Ascending aorta (tissue), 2 donors: ENCODE measurements around the gene ATF6. TPM values are rescaled to one million over a fixed set of nuclear protein-coding genes. Genes with fewer than 3 reads are reported as not detected.
"Not testable (repeated sequence)": the region's sequence is repeated elsewhere in the genome, so short reads cannot be mapped to it uniquely, and the experiment has no call there.

ENCODE experiments used
- DNase-seq, 2 donors: peaks; one replicate each; pipeline ENCODE4 v3.0.0-alpha.2; 2019; ENCODE audit warnings: low spot score in 2 of 2
- H3K27ac ChIP-seq, 2 donors: fragments of 200-600 bp; sonication (generic); one replicate each; pipeline ENCODE4 v1.5.1; 2016 to 2017; ENCODE audit warnings: mild to moderate bottlenecking in 1 of 2
- H3K27me3 ChIP-seq: fragments of 200-600 bp; sonication (generic); one replicate; pipeline ENCODE4 v1.5.1; 2017
- H3K36me3 ChIP-seq, 2 donors: fragments of 200-600 bp; sonication (generic); one replicate each; pipeline ENCODE4 v1.5.1; 2016
- H3K4me1 ChIP-seq, 2 donors: fragments of 200-600 bp; sonication (generic); one replicate each; pipeline ENCODE4 v1.5.1; 2016 to 2017; ENCODE audit warnings: mild to moderate bottlenecking in 1 of 2
- H3K4me3 ChIP-seq, 2 donors: fragments of 200-600 bp; sonication (generic); one replicate each; pipeline ENCODE4 v1.5.1; 2016 to 2017; ENCODE audit warnings: mild to moderate bottlenecking in 1 of 2
- H3K9me3 ChIP-seq, 2 donors: fragments of 200-600 bp; sonication (generic); one replicate each; pipeline ENCODE4 v1.5.1; 2016
- intact Hi-C: fragments of 100-400 bp; cut with DNase I; formaldehyde crosslinking; loops from one replicate; pipeline ENCODE4 v1.15.1; 2023
- total RNA-seq: library from RNA; depleted of rRNA; stranded (reverse); fragments of >200 nt; gene quantifications from one replicate; pipeline ENCODE4 v1.1.0, GENCODE V29; 2016
- TF ChIP-seq, protein P1 (sequence below), 3 experiments: fragments of 200-600 bp in 2 of 3; fragments of 450-650 bp in 1 of 3; sonication (generic) in 2 of 3; IDR thresholded peaks; one replicate each; pipeline ENCODE4 v1.5.1; 2016 to 2019; ENCODE audit warnings: antibody characterized with exemption in 3 of 3, mild to moderate bottlenecking in 1 of 3, moderate library complexity in 1 of 3

ATF6 gene
- total RNA-seq, 1 donor from 2014 or later: 12.3 TPM

DNA sequence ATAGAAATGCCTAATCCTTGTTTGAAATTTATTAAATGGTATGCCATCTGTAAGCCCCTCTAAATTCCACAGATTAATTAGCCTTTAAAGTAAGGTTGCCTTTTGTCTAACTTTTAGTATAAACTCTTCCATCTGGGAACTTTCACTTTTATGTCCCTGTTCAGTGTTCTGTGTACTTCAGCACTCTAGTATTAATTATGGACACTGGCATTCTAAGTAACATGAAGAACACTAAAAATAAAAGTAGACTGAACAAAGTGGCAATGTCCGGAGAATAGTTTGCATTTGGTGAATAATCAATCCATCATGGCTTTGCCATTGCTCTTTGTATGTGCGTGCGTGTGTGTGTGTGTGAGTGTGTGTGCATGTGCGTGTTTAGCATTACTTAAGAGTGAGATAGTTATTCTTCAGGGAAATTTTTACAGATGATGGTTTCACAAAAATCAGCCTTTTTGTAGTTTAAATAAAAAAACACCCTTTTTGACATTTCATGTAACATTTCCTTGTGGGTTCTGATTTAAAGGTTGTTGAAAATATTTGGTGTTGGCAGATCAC, 51.1 kb downstream of the ATF6 start:
- no peak overlapping the region for H3K4me3 ChIP-seq
- H3K27ac ChIP-seq: no peak overlapping the region

DNA sequence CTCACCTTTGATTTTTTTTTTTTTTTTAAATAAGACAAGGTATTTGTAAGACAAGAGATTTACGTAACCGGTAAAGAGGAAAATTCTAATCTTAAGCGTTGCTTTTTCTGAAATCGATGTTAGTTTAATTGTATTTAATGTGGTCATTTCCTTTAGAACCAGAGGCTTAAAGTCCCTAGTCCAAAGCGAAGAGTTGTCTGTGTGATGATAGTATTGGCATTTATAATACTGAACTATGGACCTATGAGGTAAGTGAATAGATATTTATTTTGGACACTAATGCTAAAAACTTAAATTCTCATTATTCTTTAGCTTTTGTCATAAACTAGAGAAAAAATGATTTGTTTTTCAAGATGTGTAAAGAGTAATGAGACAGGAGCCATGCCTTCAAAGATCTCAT, 54.8 kb downstream of the ATF6 start:
- H3K36me3 ChIP-seq: peaks cover 23 to 27% of the 10 kb centered on the region in 2 donors
- no peak for DNase-seq
- intact Hi-C loops: no loop called here
- H3K4me1 ChIP-seq: no peaks in the 10 kb centered on the region
- no peaks in the 10 kb centered on the region for H3K27me3 ChIP-seq
- no peaks in the 10 kb centered on the region for H3K9me3 ChIP-seq
- H3K4me3 ChIP-seq: no peak overlapping the region
- TF ChIP-seq, protein P1, sequence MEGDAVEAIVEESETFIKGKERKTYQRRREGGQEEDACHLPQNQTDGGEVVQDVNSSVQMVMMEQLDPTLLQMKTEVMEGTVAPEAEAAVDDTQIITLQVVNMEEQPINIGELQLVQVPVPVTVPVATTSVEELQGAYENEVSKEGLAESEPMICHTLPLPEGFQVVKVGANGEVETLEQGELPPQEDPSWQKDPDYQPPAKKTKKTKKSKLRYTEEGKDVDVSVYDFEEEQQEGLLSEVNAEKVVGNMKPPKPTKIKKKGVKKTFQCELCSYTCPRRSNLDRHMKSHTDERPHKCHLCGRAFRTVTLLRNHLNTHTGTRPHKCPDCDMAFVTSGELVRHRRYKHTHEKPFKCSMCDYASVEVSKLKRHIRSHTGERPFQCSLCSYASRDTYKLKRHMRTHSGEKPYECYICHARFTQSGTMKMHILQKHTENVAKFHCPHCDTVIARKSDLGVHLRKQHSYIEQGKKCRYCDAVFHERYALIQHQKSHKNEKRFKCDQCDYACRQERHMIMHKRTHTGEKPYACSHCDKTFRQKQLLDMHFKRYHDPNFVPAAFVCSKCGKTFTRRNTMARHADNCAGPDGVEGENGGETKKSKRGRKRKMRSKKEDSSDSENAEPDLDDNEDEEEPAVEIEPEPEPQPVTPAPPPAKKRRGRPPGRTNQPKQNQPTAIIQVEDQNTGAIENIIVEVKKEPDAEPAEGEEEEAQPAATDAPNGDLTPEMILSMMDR (IDR thresholded peaks at IDR 0.05): no peak
- H3K27ac ChIP-seq: no peak overlapping the region

More for the DNA sequence above, 51.1 kb downstream of the ATF6 start:
- H3K9me3 ChIP-seq: no peaks in the 10 kb centered on the region
- H3K27me3 ChIP-seq: no peaks in the 10 kb centered on the region
- intact Hi-C loops: no loop called here
- TF ChIP-seq, protein P1 (IDR thresholded peaks at IDR 0.05): no peak
- no peaks in the 10 kb centered on the region for H3K4me1 ChIP-seq
- no peak for DNase-seq
- peaks cover 22 to 23% of the 10 kb centered on the region in 2 donors for H3K36me3 ChIP-seq

DNA sequence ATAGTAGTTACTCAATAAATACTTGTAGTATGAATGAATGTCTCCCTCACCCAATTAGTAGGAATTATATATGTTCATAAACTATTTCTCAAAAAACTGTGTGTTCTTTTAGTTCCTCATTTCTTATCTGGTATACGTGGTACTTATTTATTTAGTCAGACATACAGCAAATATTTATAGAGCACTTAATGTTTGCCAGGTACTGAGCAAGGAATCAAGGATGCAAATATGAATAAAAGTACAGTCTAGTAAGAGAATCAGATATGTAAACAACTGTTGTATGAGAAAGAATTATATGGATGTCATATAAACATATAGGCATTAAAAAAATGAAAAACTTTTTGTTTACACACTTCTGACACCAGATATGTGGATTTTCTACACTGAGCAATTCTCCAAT, 58.5 kb downstream of the ATF6 start:
- DNase-seq: no peak
- Histone ChIP-seq H3K36me3 (peaks cover 22 to 27% of the 10 kb centered on the region in 2 donors), H3K27ac (no peak overlapping the region), H3K4me1 (no peaks in the 10 kb centered on the region), H3K4me3 (no peak overlapping the region), H3K27me3 (no peaks in the 10 kb centered on the region), H3K9me3 (no peaks in the 10 kb centered on the region)
- intact Hi-C loops: no loop called here
- TF ChIP-seq, protein P1 (IDR thresholded peaks at IDR 0.05): no peak

DNA sequence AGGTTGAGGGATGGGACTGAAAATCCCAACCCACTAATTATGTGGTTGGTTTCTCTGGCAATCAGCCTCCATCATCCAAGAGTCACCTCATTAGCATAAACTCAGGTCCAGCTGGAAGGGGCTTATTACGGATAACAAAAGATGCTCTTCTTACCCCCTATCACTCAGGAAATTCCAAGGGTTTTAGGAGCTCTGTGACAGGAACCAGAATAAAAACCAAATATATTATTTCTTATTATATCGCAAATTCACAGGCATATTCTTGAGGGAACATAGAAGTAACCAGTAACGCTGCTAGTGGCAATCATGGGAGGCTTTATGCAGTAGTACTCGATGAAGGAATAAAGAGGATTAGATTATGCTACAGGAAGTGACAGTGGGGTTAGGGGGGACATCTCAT, 59.7 kb downstream of the ATF6 start:
- TF ChIP-seq, protein P1 (IDR thresholded peaks at IDR 0.05): no peak
- H3K9me3 ChIP-seq: no peaks in the 10 kb centered on the region
- no peak overlapping the region for H3K27ac ChIP-seq
- no peaks in the 10 kb centered on the region for H3K4me1 ChIP-seq
- no peak for DNase-seq
- no peak overlapping the region for H3K4me3 ChIP-seq
- H3K36me3 ChIP-seq: peaks cover 12 to 16% of the 10 kb centered on the region in 2 donors
- no peaks in the 10 kb centered on the region for H3K27me3 ChIP-seq
- intact Hi-C loops: no loop called here

DNA sequence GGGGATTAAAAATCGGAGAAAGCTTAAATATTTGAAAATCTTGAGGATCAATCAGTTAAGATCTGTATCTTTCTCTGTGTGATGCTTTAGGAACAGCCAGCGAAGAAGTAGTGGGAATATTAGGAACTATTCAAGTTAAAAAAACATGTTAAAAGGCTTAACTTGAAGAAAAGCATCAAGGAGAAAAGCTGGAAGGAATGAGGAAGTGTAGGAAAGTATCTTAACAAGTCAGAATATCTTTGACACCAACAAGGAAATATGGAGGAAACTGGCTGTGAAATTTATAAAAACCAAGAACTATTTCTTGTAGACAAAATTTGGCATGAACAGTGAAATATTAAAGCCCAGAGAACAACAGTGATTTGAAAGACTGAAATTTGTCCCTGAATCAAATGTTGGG, 60.4 kb downstream of the ATF6 start:
- Histone ChIP-seq H3K27me3 (no peaks in the 10 kb centered on the region), H3K27ac (no peak overlapping the region), H3K4me3 (no peak overlapping the region), H3K36me3 (peaks cover 6 to 10% of the 10 kb centered on the region in 2 donors), H3K9me3 (no peaks in the 10 kb centered on the region), H3K4me1 (no peaks in the 10 kb centered on the region)
- TF ChIP-seq, protein P1 (IDR thresholded peaks at IDR 0.05): no peak
- DNase-seq: no peak
- intact Hi-C loops: no loop called here

DNA sequence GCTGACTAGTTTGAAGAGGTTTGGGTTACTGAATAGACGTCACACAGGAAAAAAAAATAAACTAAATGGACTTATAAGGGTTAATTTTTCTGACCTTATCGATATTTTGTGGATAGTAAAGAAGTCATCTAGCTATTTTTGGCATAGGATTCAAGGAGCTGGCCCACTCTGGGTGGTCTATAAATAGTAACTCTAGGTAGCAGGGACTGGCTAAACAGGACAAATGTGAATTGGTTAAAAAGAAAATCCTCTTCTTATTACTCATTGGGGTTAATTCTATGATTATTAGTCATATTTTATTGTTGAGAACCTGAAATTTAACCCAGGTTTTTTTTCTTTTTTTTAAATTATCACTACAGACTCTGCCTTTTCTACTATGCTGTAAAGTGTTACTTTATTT, 61.7 kb downstream of the ATF6 start:
- TF ChIP-seq, protein P1 (IDR thresholded peaks at IDR 0.05): no peak
- intact Hi-C loops: no loop called here

DNA sequence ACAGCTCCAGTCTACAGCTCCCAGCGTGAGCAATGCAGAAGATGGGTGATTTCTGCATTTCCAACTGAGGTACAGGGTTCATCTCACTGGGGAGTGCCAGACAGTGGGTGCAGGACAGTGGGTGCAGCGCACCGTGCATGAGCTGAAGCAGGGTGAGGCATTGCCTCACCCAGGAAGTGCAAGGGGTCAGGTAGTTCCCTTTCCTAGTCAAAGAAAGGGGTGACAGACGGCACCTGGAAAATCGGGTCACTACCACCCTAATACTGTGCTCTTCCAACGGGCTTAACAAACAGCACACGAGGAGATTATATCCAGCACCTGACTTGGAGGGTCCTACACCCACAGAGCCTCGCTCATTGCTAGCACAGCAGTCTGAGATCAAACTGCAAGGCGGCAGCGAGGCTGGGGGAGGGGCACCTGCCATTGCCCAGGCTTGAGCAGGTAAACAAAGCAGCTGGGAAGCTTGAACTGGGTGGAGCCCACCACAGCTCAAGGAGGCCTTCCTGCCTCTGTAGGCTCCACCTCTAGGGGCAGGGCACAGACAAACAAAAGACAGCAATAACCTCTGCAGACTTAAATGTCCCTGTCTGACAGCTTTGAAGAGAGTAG, 66.3 kb downstream of the ATF6 start:
- H3K4me1 ChIP-seq, H3K27me3 ChIP-seq, H3K36me3 ChIP-seq, intact Hi-C loops, H3K27ac ChIP-seq, H3K9me3 ChIP-seq, DNase-seq, H3K4me3 ChIP-seq: not testable (repeated sequence)

More for the DNA sequence above, 61.7 kb downstream of the ATF6 start:
- Histone ChIP-seq H3K36me3 (no peaks in the 10 kb centered on the region), H3K4me1 (no peaks in the 10 kb centered on the region), H3K27ac (no peak overlapping the region), H3K27me3 (no peaks in the 10 kb centered on the region), H3K9me3 (no peaks in the 10 kb centered on the region), H3K4me3 (no peak overlapping the region)
- DNase-seq: no peak
